Activated T-cell treated with anti-CD3 and anti-CD28 coated beads for 4 hours (primary cell): ENCODE measurements around the gene NOP10.

Experiments used
- DNase-seq: peaks from one replicate; pipeline ENCODE4 v3.0.0-alpha.2; 2020

Gene NOP10

DNA sequence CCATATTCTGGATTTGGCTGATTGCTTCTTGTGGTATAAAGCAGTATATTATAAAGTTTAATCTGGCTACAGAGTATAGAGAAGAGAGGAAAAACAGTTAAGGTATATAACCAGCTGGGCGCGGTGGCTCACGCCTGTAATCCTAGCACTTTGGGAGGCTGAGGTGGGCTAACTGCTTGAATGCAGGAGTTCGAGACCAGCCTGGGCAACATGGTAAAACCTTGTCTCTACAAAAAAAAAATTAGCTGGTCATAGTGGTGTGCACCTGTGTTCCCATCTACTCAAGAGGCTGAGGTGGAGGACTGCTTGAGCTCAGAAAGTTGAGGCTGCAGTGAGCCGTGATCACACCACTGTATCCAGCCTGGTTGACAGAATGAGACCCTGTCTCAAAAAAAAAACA is 12.7 kb downstream of the NOP10 start:
- no peak for DNase-seq

DNA sequence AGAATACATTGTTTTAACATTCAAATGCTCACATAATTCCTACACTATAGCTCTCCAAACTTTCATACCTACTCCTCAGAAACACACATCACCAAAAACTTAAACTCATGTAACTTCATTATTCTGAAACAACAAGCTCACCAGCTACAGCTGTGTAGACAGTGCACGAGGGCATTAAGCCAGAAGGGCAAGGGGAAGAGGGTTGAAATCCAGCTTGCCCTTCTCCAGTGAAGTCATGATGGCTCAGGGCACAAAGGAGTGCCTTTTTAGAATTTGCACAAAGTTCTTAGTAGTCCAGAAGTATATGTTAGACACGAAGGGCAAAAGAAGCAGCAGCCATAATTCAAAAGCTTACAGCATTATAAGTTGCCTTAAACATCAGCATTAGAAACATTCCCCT is 13.9 kb downstream of the NOP10 start:
- no peak for DNase-seq

DNA sequence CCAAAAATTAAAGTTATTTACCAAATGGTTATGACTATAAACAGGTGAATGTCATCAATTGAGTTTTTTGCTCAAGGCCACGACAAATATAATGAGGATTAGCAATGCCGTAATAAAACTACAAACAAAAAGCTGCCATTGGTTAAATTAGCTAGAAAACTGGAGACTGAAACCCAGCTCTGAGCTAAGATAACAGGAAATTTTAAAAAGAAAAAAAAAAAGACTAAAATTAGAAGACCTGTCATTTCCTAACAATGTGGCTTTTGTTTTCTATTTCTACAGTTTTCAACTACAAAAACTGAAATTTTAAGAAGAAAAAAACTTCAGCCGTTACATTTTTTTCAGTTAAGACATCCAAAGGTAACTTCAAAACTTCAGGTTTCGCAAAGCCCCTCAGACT is 15.0 kb downstream of the NOP10 start:
- no peak for DNase-seq

DNA sequence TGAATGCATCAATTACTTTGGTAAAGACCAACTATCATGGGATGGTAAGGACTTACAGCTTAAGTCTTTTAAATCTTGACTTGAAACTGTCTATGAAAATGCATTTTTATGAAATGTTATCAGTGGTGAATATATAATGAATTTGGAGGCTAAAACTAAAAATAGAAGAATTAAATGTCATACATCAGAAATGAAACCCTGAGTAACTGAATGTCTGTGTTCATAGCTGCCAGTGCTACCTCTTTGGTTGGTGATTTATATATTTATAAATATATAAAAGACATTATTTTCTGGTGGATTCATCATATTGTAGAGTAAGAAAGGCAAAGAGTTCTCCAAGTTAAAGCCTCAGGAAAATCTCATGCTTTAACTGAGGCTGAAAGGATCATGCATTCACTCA is 17.6 kb downstream of the NOP10 start:
- DNase-seq: no peak

DNA sequence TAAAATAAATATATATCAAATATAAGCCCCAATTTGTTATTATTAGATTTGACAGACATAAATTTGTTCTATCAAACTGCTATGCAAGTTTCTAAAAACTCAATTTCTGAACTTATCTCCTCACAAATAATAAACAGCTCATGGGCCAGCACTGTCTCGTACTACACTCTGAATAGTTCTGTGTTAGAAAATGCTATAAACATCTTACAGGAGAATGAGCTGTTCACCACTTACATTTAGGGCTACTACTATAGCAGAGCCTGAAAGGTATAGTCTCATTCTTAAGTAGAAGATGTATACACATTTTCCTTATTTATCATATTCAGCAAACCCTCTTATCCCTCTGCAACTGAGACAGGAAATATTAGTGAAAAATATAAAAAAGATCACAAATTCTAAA is 18.0 kb downstream of the NOP10 start:
- DNase-seq: no peak

DNA sequence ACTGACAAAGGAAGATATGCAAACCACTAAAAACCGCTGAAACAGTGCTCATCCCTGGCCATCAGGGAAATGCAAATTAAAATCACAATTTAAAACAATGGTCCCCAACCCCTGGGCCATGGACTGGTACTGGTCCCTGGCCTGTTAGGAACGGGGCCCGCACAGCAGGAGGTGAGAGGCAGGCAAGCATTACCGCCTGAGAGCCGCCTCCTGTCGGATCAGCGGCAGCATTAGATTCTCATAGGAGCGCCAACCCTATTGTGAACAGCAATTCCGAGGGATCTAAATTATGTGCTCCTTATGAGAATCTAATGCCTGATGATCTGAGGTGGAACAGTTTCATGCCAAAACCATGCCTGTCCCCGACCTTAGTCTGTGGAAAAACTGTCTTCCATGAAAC is 19.7 kb downstream of the NOP10 start:
- DNase-seq: no peak

DNA sequence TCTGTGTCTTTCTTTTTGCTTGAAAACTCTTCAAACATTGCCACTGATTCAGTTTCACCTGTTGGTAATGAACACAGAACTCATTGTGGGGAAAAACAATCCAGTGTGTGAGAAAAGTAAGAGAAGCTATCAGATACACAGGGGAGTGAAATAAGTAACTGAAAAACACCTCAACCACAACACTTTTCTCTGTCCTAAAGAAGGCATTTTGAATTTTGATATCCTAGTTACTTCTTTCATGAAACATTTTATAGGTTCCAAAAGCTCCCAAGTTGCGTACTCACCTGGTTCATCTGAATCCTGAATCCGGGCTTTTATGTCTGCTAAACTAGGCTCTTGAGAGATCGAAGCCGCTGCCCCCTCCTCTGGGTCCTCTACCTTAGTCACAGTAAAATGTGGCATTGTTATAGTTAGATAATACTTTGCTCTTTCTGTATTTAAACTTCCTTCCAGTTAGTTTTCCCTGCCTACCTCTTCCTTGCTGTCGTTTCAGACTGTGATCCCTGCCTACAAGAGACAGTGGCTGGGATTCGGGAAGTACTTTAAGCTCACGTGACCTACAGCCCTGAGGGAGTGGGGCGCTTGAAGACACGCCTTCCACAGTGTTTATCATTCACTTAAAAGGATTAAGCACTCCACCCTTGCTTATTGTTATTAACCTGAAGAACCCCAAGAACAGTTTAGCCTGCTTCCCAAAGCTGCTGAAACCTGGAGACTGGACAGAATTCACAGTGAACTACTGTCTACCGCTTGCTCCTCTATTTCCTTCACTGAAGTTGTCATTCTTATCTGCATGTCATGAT is 24.5 kb downstream of the NOP10 start:
- DNase-seq: no peak

DNA sequence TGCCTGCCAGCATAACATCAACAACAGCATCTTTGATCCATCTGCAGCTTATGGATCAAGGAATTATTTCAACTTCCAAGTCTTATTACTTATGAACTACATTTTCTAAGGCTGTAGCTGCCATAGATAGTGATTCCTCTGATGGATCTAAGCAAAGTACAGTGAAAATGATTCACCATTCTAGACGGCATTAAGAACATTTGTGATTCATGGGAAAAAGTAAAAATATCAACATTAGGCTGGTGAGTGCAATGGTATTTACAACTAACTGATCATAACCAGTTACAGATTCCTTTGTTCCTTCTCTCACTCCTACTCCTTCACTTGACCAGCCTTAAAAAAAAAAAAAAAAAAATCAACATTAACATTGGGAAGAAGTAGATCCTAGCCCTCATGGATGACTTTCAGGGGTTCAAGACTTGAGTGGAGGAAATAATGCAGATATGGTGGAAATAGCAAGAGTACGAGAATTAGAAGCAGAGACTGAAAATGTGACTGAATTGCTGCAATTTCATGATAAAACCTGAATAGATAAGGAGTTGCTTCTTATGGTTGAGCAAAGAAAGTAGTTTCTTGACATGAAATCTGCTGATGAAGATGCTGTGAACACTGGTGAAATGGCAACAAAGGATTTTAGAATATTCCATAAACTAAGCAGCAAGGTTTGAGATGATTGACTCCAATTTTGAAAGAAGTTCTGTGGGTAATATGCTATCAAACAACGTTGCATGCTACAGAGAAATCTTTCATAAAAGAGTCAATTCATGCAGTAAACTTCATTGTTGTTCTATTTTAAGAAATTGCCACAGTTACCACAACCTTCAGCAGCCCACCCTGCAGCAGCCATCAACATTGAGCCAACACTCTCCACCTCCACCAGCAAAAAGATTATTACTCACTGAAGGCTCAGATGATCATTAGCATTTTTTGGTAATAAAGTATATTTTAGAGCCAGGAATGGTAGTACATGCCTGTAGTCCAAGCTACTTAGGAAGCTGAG is 28.1 kb downstream of the NOP10 start:
- no peak for DNase-seq

DNA sequence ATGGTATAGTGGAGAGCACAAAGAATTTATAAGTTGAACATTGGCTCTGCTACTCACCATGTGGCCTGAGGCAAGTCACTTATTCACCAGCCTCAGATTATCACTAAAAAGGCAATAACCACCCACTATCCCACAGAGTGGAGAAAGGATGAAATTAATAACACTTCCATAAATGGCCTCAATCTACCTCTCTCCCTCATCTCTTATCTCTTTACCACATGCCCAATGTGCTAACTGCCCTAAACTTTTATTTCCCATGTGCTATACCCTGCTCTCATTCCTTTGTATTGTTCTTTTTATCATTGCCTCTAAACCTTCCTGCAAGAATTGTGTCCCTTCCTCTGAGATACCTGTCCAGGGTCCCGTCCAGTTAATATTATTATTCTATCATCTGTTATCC is 31.4 kb downstream of the NOP10 start:
- no peak for DNase-seq

DNA sequence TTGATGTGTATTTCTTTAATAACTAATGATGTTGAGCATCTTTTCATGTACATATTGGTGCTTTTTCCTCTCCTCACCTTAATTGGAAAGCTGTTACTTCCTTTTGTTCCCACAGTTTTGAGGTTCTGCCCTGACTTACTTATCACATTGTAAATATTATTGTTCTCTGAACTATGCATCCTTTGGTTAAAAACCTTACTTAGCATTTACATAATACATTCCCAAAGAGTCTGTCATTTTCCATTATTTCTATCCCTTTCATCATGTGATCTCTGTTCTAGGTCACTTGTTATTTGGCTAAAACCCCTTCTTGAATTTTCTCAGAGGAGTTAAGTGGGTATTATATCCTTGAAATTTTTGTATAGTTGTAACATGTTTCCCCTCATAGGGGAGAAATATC is 38.3 kb downstream of the NOP10 start:
- no peak for DNase-seq

DNA sequence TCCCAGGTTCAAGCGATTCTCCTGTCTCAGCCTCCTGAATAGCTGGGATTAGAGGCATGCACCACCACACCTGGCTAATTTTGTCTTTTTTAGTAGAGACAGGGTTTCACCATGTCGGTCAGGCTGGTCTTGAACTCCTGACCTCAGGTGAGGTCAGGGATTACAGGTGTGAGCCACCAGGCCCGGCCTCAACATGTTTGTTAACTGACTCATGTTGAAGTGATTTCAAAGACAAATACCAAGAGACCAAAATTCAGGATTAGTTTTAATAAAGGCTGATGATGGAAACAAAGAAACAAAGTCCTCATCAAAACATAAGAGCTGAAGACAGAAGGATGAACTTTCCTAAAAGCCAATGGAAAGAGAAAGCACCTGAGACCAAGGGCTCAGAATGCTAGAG is 41.9 kb downstream of the NOP10 start:
- DNase-seq: no peak

DNA sequence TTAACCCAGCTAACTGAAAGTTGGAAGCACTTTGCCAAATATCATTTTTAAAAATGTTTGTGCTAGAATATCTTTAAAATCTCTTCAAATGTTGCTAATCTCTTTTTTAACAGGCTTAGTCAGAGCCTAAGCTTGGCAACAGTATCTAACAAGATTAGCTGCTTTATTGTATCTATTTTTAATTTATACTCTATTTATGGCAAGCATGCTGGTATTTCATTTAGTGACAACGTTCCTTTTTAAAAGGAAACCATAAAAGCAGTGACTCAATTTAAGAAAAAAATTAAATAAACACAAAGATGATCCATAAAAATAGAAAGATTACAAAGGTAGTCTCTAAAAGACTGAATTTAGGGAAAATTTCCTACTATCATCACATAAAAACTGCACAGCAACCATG is 45.9 kb downstream of the NOP10 start:
- DNase-seq: no peak

DNA sequence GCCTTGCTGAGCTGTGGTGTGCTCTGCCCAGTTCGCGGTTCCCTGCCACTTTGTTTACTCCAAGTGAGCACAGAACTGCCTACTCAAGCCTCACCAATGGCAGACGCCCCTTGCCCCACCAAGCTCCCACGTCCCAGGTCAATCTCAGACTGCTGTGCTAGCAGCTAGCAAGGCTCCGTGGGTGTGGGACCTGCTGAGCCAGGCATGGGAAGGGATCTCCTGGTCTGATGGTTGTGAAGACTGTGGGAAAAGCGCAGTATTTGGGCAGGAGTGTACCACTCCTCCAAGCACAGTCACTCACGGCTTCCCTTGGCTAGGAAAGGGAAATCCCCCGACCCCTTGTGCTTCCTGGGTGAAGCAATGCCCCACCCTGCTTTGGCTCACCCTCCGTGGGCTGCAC is 50.3 kb downstream of the NOP10 start:
- no peak for DNase-seq
